HL-60/S4 treated with phorbol 12-myristate 13-acetate at 8.2 ng/mL for 4 days and 3 days (cell line): ENCODE measurements around the gene PRSS35.
"Not testable (repeated sequence)": the region's sequence is repeated elsewhere in the genome, so short reads cannot be mapped to it uniquely, and the experiment has no call there.

Source experiments
- in situ Hi-C: fragments of 300-500 bp; cut with MboI; formaldehyde crosslinking; loops from 2 replicates; pipeline ENCODE4 v1.15.0; 2022; ENCODE audit warnings: low sequenced_read_pairs

The PRSS35 gene

DNA sequence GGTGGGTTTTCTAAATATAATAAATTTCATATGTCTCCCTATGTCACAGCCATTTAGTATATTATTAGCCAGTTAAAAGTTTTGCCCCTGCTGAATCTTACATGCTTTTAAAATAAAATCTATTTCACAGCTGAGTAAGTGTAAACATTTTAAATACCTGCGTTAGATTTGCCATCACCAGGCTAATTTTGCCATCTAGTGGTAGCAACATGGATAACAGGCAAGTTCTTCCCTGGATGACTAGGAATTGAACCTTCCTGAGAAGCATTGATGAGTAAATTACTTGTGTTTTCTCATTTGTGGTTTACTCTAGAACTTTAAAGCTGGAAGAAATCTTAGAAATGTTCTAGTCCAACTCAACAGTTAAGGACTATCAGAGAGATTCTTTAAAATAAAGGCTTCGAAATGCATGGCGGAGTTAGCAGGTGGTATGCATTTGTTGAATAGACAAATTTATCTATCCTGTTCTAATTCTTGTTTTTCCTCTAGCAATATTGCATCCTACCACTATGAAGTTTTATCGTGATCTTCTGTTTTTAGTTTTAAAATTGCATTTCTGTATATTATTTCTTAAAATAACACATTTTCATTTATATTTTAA lies 2.6 kb downstream of the PRSS35 start:
- in situ Hi-C loops, result loop anchor here (10.0 to 25.0 kb wide), 3 partner anchors 100 to 1253 kb away; no protein-coding TSS in a partner anchor

DNA sequence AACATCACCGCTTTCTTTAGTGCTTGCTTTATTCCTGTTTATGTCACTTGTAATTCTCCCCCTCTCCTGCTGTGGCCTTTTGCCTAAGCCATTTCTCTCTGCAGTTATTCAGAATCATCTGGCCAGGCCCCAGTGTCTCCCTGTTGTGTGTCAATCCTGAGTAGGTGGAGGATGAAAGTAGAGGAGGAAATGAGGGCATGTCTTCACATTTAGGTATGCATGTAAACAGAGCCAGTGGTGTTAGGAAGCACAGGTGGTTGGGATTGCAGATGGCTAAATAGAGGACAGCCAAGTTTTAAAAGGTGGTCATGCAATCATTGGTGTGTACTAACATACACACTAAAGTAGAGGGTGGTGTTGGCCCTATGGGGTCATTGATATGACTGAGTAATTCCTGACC lies 5.2 kb downstream of the PRSS35 start:
- in situ Hi-C loops, result loop anchor here (10.0 to 25.0 kb wide), 3 partner anchors 103 to 1255 kb away; no protein-coding TSS in a partner anchor

DNA sequence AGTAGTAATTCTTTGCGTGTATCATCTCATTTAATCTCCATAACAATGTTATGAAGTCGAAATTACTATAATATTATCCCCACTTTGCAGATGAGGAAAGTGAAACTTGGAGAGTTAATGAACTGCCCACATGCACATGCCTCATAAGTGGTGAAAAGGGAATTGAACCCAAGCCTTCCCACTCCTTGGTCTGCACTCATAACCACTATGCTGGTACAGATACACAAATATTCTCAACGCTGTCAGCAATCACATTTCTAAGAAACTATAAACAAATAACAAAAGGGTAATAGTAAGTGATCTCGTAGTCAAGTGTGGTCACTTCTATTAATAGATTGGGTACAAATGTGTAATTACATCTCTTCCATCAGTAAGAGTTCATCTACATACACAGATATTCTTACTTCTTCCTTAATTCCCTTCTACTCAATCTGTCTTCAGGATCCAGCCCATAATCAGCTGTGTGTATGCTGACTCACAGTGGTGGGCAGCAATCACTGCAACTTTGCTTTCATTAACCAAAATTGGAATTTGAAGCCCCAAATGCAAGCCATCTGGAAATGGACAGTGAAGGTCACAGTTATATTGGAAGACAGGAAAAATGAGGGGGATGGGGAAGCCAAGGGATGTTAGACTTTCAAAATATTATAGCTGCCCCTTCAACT lies 6.6 kb downstream of the PRSS35 start:
- in situ Hi-C loops, result loop anchor here (10.0 to 25.0 kb wide), 3 partner anchors 104 to 1257 kb away; no protein-coding TSS in a partner anchor

GRCh38 chr6:83536034-83536646 lies 23.8 kb downstream of the PRSS35 start:
- in situ Hi-C loops, result no loop called here

DNA sequence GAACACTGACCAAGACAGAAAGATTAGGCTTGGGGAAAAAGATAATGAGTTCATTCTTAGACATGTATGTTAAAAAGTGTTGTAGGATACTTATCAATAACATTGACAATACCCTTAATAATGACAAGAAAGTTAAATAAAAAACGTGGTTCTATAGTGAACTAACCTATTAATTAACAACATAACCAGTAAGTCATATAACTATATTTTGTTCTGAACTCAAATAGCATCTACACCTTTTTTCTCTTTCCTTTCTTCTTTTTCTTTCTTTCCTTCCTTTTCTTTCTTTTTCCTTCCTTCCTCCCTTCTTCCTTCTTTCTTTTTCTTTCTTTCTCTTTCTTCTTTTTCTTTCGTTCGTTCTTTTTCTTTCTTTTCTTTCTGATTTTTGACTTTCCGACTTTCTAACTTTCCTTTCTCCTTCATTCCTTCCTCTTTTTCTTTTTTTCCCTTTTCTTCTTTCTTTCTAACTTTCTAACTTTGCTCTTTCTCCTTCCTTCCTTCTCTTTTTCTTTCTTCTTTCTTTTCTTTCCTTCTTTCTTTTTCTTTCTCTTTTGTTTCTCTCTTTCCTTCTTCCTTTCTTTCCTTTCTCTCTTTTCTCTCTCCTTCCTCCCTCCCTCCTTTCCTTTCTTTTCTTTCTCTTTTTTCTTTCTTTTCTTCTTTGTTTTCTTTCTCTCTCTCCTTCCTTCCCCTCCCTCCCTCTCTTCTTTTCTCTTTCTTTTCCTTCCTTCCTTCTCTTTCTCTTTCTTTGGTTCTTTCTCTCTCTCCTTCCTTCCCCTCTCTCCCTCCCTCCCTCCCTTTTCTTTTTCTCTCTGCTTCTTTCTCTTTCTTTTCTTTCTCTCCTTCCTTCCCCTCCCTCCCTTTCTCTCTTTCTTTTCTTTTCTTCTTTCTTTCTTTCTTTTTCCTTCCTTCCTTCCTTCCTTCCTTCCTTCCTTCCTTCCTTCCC lies 24.6 kb downstream of the PRSS35 start:
- in situ Hi-C loops, result no loop called here

- in situ Hi-C loops, result no loop called here
Observed at GRCh38 chr6:83539678-83540077, 27.3 kb downstream of the PRSS35 start.

DNA sequence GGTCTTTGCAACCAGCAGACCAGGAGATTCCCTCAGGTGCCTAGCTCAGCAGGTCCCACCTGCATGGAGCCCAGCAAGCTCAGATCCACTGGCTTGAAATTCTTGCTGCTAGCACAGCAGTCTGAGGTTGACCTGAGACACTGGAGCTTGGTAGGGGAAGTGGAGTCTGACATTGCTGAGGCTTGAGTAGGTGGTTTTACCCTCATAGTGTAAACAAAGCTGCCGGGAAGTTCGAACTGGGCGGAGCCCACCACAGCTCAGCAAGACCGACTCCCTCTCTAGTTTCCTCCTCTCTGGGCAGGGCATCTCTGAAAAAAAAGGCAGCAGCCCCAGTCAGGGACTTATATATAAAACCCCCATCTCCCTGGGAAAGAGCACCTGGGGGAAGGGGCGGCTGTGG lies 34.3 kb downstream of the PRSS35 start:
- in situ Hi-C loops, result no loop called here

DNA sequence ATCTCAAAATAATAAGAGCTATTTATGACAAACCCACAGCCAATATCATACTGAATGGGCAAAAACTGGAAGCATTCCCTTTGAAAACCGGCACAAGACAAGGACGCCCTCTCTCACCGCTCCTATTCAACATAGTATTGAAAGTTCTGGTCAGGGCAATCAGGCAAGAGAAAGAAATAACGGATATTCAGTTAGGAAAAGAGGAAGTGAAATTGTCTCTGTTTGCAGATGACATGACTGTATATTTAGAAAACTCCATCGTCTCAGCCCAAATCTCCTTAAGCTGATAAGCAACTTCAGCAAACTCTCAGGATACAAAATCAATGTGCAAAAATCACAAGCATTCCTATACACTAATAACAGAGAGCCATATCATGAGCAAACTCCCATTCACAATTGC lies 38.1 kb downstream of the PRSS35 start:
- in situ Hi-C loops, result not testable (repeated sequence)

- in situ Hi-C loops, result not testable (repeated sequence)
Observed at GRCh38 chr6:83551748-83552147, 39.4 kb downstream of the PRSS35 start.

DNA sequence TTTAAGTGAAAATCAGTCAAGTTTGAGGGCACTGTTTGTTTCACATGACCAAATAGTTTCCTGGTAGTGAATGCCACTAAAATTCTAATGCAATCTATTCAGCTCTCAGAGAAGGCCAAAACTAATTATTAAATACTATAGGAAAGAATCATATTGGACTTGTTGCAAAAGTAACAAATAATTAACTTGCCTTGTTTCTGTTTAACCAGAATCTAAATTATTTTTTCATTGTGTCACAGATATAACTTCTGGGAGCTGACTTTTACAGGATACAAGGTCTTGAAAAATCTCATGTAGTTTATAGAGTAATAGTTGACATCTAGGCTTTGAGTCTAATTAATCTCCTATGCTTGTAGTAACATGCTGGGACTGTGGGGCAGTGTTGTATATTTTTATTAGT lies 44.5 kb downstream of the PRSS35 start:
- in situ Hi-C loops, result no loop called here

GRCh38 chr6:83558975-83559374 lies 46.6 kb downstream of the PRSS35 start:
- in situ Hi-C loops, result no loop called here

GRCh38 chr6:83571663-83572185 lies 59.4 kb downstream of the PRSS35 start:
- in situ Hi-C loops, result not testable (repeated sequence)

DNA sequence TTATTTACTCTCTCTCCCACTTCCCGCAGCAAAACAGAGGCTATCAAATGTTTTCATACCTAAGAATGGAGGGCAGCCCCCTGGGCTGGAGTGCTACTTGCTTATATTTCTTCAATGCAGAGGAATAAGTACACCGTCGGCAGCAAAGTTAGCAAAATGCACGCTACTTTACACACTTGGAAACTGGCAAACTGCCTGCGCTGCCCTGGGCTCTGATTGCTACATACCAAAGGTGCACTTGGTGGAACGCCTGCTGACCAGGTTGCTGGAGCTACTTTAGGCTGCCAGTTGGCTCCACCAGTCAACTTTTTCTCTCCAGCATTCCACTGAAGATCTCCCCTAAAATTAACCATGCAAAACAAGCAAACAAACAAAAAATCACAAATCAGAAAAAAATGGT lies 62.4 kb downstream of the PRSS35 start:
- in situ Hi-C loops, result no loop called here
